ENCODE data around the gene FAM210A. TPM values are rescaled to one million over a fixed set of nuclear protein-coding genes. Genes with fewer than 3 reads are reported as not detected.

Gene FAM210A
- total and polyA plus RNA-seq, 8 donors = 1.4 to 35.0 (median 3.9) TPM

DNA sequence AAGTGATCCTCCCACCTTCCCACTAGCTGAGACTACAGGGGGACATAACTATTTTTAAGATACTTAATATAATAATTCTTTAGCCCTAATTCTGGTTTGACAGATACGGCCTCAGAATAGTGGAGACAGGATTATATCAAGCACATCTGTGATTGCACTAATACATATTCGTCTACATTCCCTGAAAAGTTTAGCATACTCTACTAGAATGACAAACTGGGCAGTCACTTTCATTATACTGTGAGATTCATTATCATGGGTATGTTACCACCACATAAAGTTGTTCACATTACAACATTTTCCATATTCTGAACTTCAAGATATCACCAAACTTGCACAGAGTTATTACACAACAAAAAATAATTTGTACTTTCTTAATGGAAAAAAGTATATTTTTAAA is 11.0 kb downstream of the FAM210A start:
- intact Hi-C loops (cut with DNase I; ENCODE audit: low total_unique reads) = no loop called here
- Histone ChIP-seq H3K27ac (no peak overlapping the region), H3K4me3 (no peak overlapping the region), H3K4me1 (peaks cover 0 to 23% (median 0%) of the 10 kb centered on the region in 4 donors), H3K9me3 (peaks cover 0 to 4% (median 0%) of the 10 kb centered on the region in 4 donors), H3K27me3 (no peaks in the 10 kb centered on the region), H3K36me3 (no peaks in the 10 kb centered on the region)
- DNase-seq = no peak
- no peak for TF ChIP-seq POLR2AphosphoS5 (IDR thresholded peaks at IDR 0.05)
- WGBS, 5 donors = 91 to 98% (median 94%) methylated on average over 2 of the region's 2 CpGs

DNA sequence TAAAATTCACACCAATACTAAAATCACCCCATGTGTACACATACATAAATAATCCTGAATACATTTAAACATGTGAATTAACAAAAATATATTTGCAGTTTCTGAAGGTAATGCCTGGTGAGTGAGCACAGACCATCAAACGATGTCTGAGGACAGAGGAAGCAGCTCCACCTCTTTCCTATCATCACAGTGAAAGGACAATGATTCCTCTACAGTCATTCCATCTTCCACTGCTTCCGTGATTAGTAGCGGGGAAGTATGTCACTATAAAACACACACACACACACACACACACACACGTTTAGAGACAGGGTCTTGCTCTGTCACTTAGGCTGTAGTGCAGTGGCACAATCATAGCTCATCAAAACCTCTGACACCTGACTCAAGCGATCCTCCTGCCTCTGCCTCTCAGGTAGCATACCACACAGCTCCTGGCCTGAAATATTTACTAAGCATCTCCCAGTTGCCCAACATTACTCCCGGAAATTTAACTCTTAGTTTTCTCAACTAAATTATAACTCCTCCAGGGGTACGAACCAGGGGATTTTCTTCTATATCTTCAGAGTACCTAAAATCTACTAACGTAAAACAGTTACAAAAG is 12.8 kb downstream of the FAM210A start:
- H3K36me3 ChIP-seq = no peaks in the 10 kb centered on the region
- TF ChIP-seq POLR2A (IDR thresholded peaks at IDR 0.05) = no peak
- TF ChIP-seq, protein P1, sequence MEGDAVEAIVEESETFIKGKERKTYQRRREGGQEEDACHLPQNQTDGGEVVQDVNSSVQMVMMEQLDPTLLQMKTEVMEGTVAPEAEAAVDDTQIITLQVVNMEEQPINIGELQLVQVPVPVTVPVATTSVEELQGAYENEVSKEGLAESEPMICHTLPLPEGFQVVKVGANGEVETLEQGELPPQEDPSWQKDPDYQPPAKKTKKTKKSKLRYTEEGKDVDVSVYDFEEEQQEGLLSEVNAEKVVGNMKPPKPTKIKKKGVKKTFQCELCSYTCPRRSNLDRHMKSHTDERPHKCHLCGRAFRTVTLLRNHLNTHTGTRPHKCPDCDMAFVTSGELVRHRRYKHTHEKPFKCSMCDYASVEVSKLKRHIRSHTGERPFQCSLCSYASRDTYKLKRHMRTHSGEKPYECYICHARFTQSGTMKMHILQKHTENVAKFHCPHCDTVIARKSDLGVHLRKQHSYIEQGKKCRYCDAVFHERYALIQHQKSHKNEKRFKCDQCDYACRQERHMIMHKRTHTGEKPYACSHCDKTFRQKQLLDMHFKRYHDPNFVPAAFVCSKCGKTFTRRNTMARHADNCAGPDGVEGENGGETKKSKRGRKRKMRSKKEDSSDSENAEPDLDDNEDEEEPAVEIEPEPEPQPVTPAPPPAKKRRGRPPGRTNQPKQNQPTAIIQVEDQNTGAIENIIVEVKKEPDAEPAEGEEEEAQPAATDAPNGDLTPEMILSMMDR (IDR thresholded peaks at IDR 0.05) = no peak
- TF ChIP-seq POLR2AphosphoS5 (IDR thresholded peaks at IDR 0.05) = no peak
- no peak for TF ChIP-seq EP300 (IDR thresholded peaks at IDR 0.05)
- intact Hi-C loops (cut with DNase I; ENCODE audit: low total_unique reads) = no loop called here

DNA sequence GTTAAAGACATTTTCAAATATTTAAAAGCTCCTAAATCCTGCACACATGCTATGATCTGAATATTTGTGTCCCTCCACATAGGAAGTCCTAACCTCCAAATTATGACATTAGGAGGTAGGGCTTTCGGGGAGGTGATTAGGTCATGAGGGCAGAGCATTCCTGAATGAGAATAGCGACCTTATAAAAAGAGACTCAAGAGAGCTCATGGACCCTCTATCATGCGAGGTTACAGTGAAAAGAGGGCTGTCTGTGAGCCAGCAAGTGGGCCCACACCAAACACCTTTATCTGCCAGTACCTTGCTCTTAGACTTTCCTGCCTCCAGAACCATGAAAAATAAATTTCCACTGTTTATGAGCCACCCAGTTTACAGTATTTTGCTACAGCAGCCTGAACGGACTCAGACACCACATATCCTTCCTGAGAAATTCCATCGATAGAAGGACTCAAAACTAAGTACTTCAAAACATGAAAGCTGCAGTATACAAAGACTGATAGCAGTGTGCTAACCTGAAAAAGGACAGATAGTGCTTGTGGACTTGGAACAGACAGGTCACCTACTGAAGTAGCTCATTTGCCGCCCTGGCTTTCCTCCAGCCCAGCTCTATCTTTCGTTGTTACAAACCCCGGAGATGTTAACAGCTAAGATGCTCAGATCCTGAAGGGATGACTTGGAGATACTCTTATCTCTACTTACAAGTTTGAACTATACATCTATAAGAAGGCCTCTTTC is 13.8 kb downstream of the FAM210A start:
- H3K4me1 ChIP-seq = peaks cover 0 to 17% (median 0%) of the 10 kb centered on the region in 4 donors
- H3K4me3 ChIP-seq = no peak overlapping the region
- no peak overlapping the region for H3K27ac ChIP-seq
- H3K27me3 ChIP-seq = no peaks in the 10 kb centered on the region
- TF ChIP-seq POLR2A (IDR thresholded peaks at IDR 0.05) = no peak
- TF ChIP-seq EP300 (IDR thresholded peaks at IDR 0.05) = no peak
- TF ChIP-seq, protein P1 (IDR thresholded peaks at IDR 0.05) = no peak
- no peak for TF ChIP-seq POLR2AphosphoS5 (IDR thresholded peaks at IDR 0.05)
- H3K9me3 ChIP-seq = no peaks in the 10 kb centered on the region
- no peak for DNase-seq
- WGBS, 5 donors = 87 to 90% (median 88%) methylated on average over 8 of the region's 8 CpGs
- intact Hi-C loops (cut with DNase I; ENCODE audit: low total_unique reads) = no loop called here
- no peaks in the 10 kb centered on the region for H3K36me3 ChIP-seq

More for the DNA sequence above, 12.8 kb downstream of the FAM210A start:
- no peaks in the 10 kb centered on the region for H3K27me3 ChIP-seq
- no peak overlapping the region for H3K27ac ChIP-seq
- peaks cover 0 to 4% (median 0%) of the 10 kb centered on the region in 4 donors for H3K9me3 ChIP-seq
- H3K4me1 ChIP-seq = peaks cover 0 to 18% (median 0%) of the 10 kb centered on the region in 4 donors
- WGBS, 5 donors = 74 to 77% (median 75%) methylated on average over 8 of the region's 8 CpGs
- DNase-seq = no peak
- H3K4me3 ChIP-seq = no peak overlapping the region

DNA sequence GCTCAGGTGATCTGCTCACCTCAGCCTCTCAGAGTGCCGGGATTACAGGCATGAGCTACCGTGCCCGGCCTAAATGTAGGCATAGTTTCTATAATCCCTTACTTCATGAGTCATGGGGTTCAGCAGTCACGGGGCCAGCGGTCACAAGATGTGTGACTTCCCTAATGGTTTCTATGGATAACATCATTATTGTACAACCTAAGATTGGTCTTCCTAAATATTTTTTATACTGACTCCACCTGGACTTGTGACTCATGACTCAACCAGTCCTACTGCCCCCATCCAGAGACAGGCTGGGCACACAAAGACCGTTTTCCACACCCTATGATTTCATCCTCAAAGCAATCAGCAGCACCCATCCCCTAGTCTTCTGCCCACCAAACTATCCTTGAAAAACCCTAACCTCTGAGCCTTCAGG is 15.9 kb downstream of the FAM210A start:
- no peak overlapping the region for H3K4me3 ChIP-seq
- DNase-seq = no peak
- H3K9me3 ChIP-seq = no peaks in the 10 kb centered on the region
- H3K4me1 ChIP-seq = peaks cover 0 to 8% (median 0%) of the 10 kb centered on the region in 4 donors
- WGBS, 5 donors = 78 to 94% (median 88%) methylated on average over 6 of the region's 6 CpGs
- intact Hi-C loops (cut with DNase I; ENCODE audit: low total_unique reads) = no loop called here
- H3K27ac ChIP-seq = no peak overlapping the region
- no peaks in the 10 kb centered on the region for H3K27me3 ChIP-seq
- no peaks in the 10 kb centered on the region for H3K36me3 ChIP-seq
- no peak for TF ChIP-seq POLR2A (IDR thresholded peaks at IDR 0.05)
- TF ChIP-seq, protein P1 (IDR thresholded peaks at IDR 0.05) = no peak
- TF ChIP-seq EP300 (IDR thresholded peaks at IDR 0.05) = no peak
- TF ChIP-seq POLR2AphosphoS5 (IDR thresholded peaks at IDR 0.05) = no peak

All from stomach (tissue), 9 donors.